CD4-positive, CD25-positive, alpha-beta regulatory T cell (primary cell): ENCODE results near the gene CRADD. TPM values are rescaled to one million over a fixed set of nuclear protein-coding genes. Genes with fewer than 3 reads are reported as not detected.

ENCODE experiments used
- ATAC-seq, 2 donors: fragments of 150-1000 bp; cut with Tn5 transposase; one replicate each; pipeline ENCODE4 v1.10.0; 2021; ENCODE audit warnings: low read depth in 2 of 2, moderate number of reproducible peaks in 2 of 2, moderate library complexity in 1 of 2
- DNase-seq, 3 donors: peaks; one replicate each; pipeline versions ENCODE4 v3.0.0 to v3.0.0-alpha.2; 2012 to 2022; ENCODE audit warnings: mixed read lengths in 1 of 3
- H3K27ac ChIP-seq: one replicate; pipeline ENCODE4 v1.7.0; 2013; ENCODE audit warnings: mild to moderate bottlenecking, low read length; ENCODE audit not compliant: insufficient read depth, poor library complexity, severe bottlenecking
- H3K27me3 ChIP-seq: one replicate; pipeline ENCODE4 v1.7.0; 2013; ENCODE audit warnings: low read length; ENCODE audit not compliant: control insufficient read depth, insufficient read depth
- H3K36me3 ChIP-seq: one replicate; pipeline ENCODE4 v1.7.0; 2013; ENCODE audit warnings: mild to moderate bottlenecking, low read length, moderate library complexity; ENCODE audit not compliant: control insufficient read depth, insufficient read depth
- H3K4me1 ChIP-seq: 2 replicates; pipeline ENCODE4 v1.7.0; 2013; ENCODE audit warnings: mild to moderate bottlenecking, low read length; ENCODE audit not compliant: insufficient read depth, control insufficient read depth, poor library complexity, severe bottlenecking
- H3K4me3 ChIP-seq: one replicate; pipeline ENCODE4 v1.7.0; 2013; ENCODE audit warnings: low read depth, mild to moderate bottlenecking, low read length, moderate library complexity
- H3K9me3 ChIP-seq, 2 experiments: 1 replicate in 1 of 2; 2 replicates in 1 of 2; pipeline ENCODE4 v1.7.0; 2013; ENCODE audit warnings: low read length in 2 of 2, mild to moderate bottlenecking in 1 of 2, moderate library complexity in 1 of 2; ENCODE audit not compliant: control insufficient read depth in 2 of 2
- H3K27ac Mint-ChIP-seq, 3 donors: one replicate each; pipeline ENCODE4 v1.8.0; 2020 to 2022; ENCODE audit warnings: mild to moderate bottlenecking in 3 of 3, mixed read lengths in 3 of 3, moderate library complexity in 2 of 3
- H3K27me3 Mint-ChIP-seq: one replicate; pipeline ENCODE4 v1.8.0; 2022; ENCODE audit warnings: mild to moderate bottlenecking, mixed read lengths
- H3K36me3 Mint-ChIP-seq: one replicate; pipeline ENCODE4 v1.8.0; 2020; ENCODE audit warnings: mixed read lengths
- H3K4me1 Mint-ChIP-seq, 4 donors: one replicate each; pipeline ENCODE4 v1.8.0; 2020 to 2022; ENCODE audit warnings: mixed read lengths in 4 of 4, mild to moderate bottlenecking in 1 of 4
- H3K4me3 Mint-ChIP-seq, 4 donors: one replicate each; pipeline ENCODE4 v1.8.0; 2020 to 2022; ENCODE audit warnings: mild to moderate bottlenecking in 4 of 4, mixed read lengths in 4 of 4, moderate library complexity in 3 of 4
- H3K9me3 Mint-ChIP-seq, 7 donors: one replicate each; pipeline ENCODE4 v1.8.0; 2020 to 2022; ENCODE audit warnings: mixed read lengths in 7 of 7, mild to moderate bottlenecking in 3 of 7, moderate library complexity in 2 of 7
- polyA plus RNA-seq, 4 donors: library from polyadenylated mRNA; unstranded; fragments of 300-500 nt; fragmentation: Illumina TruSeq; gene quantifications; one replicate each; pipeline ENCODE4 v1.2.3, GENCODE V29; 2021
- total RNA-seq: library from RNA; stranded (reverse); gene quantifications from one replicate; pipeline ENCODE4 v1.2.3, GENCODE V29; 2022

CRADD gene
- total and polyA plus RNA-seq, 5 donors from 2014 or later = 10.1 to 24.2 (median 20.6) TPM

GRCh38 chr12:93896952-93897351, 219.8 kb downstream of the CRADD start:
- Mint-ChIP-seq H3K36me3 (no peaks in the 10 kb centered on the region), H3K27me3 (no peaks in the 10 kb centered on the region), H3K4me1 (peaks cover 0 to 19% (median 7%) of the 10 kb centered on the region in 4 donors), H3K27ac (no peak overlapping the region), H3K4me3 (no peak overlapping the region), H3K9me3 (peaks cover 0 to 4% (median 0%) of the 10 kb centered on the region in 7 donors)
- Histone ChIP-seq H3K9me3 (no peaks in the 10 kb centered on the region), H3K27me3 (no peaks in the 10 kb centered on the region), H3K27ac (no peak overlapping the region), H3K4me1 (peaks cover 7% of the 10 kb centered on the region), H3K36me3 (no peaks in the 10 kb centered on the region), H3K4me3 (no peak overlapping the region)
- DNase-seq (no peak), ATAC-seq (no peak)

- ATAC-seq (no peak), DNase-seq (no peak)
- H3K9me3 ChIP-seq = no peaks in the 10 kb centered on the region
- no peaks in the 10 kb centered on the region for H3K27me3 ChIP-seq
- Mint-ChIP-seq H3K27ac (no peak overlapping the region), H3K27me3 (no peaks in the 10 kb centered on the region), H3K4me3 (no peak overlapping the region), H3K36me3 (no peaks in the 10 kb centered on the region), H3K4me1 (peaks cover 0 to 19% (median 7%) of the 10 kb centered on the region in 4 donors), H3K9me3 (peaks cover 0 to 9% (median 1%) of the 10 kb centered on the region in 7 donors)
- H3K36me3 ChIP-seq = no peaks in the 10 kb centered on the region
- H3K4me1 ChIP-seq = peaks cover 7% of the 10 kb centered on the region
- no peak overlapping the region for H3K27ac ChIP-seq
- H3K4me3 ChIP-seq = no peak overlapping the region
These were observed 224.6 kb downstream of the CRADD start for GRCh38 chr12:93901739-93902138.

- no peaks in the 10 kb centered on the region for H3K36me3 Mint-ChIP-seq
- Histone ChIP-seq H3K27ac (no peak overlapping the region), H3K27me3 (no peaks in the 10 kb centered on the region), H3K4me1 (peaks cover 7% of the 10 kb centered on the region), H3K4me3 (no peak overlapping the region), H3K36me3 (no peaks in the 10 kb centered on the region), H3K9me3 (no peaks in the 10 kb centered on the region)
- ATAC-seq = no peak
- no peak overlapping the region for H3K27ac Mint-ChIP-seq
- peaks cover 0 to 9% (median 1%) of the 10 kb centered on the region in 7 donors for H3K9me3 Mint-ChIP-seq
- no peaks in the 10 kb centered on the region for H3K27me3 Mint-ChIP-seq
- H3K4me1 Mint-ChIP-seq = peaks cover 0 to 19% (median 6%) of the 10 kb centered on the region in 4 donors
- DNase-seq = no peak
- no peak overlapping the region for H3K4me3 Mint-ChIP-seq
These were observed 225.0 kb downstream of the CRADD start for GRCh38 chr12:93902192-93902591.

GRCh38 chr12:93902736-93903562, 225.8 kb downstream of the CRADD start:
- Mint-ChIP-seq H3K27ac (peak overlapping the region in 1 of 3 donors; percentile 10), H3K4me1 (peaks cover 0 to 16% (median 7%) of the 10 kb centered on the region in 4 donors), H3K36me3 (no peaks in the 10 kb centered on the region), H3K27me3 (no peaks in the 10 kb centered on the region), H3K9me3 (peaks cover 0 to 9% (median 1%) of the 10 kb centered on the region in 7 donors), H3K4me3 (no peak overlapping the region)
- ATAC-seq (no peak), DNase-seq (no peak)
- no peak overlapping the region for H3K4me3 ChIP-seq
- no peaks in the 10 kb centered on the region for H3K9me3 ChIP-seq
- no peaks in the 10 kb centered on the region for H3K36me3 ChIP-seq
- H3K27ac ChIP-seq = no peak overlapping the region
- peaks cover 7% of the 10 kb centered on the region for H3K4me1 ChIP-seq
- H3K27me3 ChIP-seq = no peaks in the 10 kb centered on the region

- Histone ChIP-seq H3K27ac (no peak overlapping the region), H3K36me3 (no peaks in the 10 kb centered on the region), H3K4me3 (no peak overlapping the region), H3K27me3 (no peaks in the 10 kb centered on the region), H3K4me1 (no peaks in the 10 kb centered on the region), H3K9me3 (no peaks in the 10 kb centered on the region)
- Mint-ChIP-seq H3K4me3 (no peak overlapping the region), H3K9me3 (peaks cover 0 to 9% (median 1%) of the 10 kb centered on the region in 7 donors), H3K27me3 (no peaks in the 10 kb centered on the region), H3K4me1 (peaks cover 0 to 5% (median 3%) of the 10 kb centered on the region in 4 donors), H3K27ac (no peak overlapping the region), H3K36me3 (no peaks in the 10 kb centered on the region)
- DNase-seq (no peak), ATAC-seq (no peak)
These were observed 226.9 kb downstream of the CRADD start for GRCh38 chr12:93904124-93904523.

GRCh38 chr12:93908264-93908663, 231.1 kb downstream of the CRADD start:
- Mint-ChIP-seq H3K27ac (no peak overlapping the region), H3K4me3 (no peak overlapping the region), H3K27me3 (no peaks in the 10 kb centered on the region), H3K9me3 (peaks cover 0 to 2% (median 1%) of the 10 kb centered on the region in 7 donors), H3K36me3 (no peaks in the 10 kb centered on the region), H3K4me1 (peaks cover 0 to 3% (median 0%) of the 10 kb centered on the region in 4 donors)
- Histone ChIP-seq H3K36me3 (no peaks in the 10 kb centered on the region), H3K4me1 (no peaks in the 10 kb centered on the region), H3K9me3 (no peaks in the 10 kb centered on the region), H3K4me3 (no peak overlapping the region), H3K27me3 (no peaks in the 10 kb centered on the region), H3K27ac (no peak overlapping the region)
- DNase-seq (no peak), ATAC-seq (no peak)

- DNase-seq (no peak), ATAC-seq (no peak)
- Mint-ChIP-seq H3K27me3 (no peaks in the 10 kb centered on the region), H3K27ac (no peak overlapping the region), H3K4me3 (no peak overlapping the region), H3K36me3 (no peaks in the 10 kb centered on the region), H3K9me3 (peaks cover 0 to 2% (median 0%) of the 10 kb centered on the region in 7 donors), H3K4me1 (peaks cover 0 to 3% (median 0%) of the 10 kb centered on the region in 4 donors)
- Histone ChIP-seq H3K36me3 (no peaks in the 10 kb centered on the region), H3K4me1 (no peaks in the 10 kb centered on the region), H3K27ac (no peak overlapping the region), H3K9me3 (no peaks in the 10 kb centered on the region), H3K4me3 (no peak overlapping the region), H3K27me3 (no peaks in the 10 kb centered on the region)
These were observed 231.8 kb downstream of the CRADD start for GRCh38 chr12:93908846-93909567.
